ENCODE measurements around the gene KIF11.

Gene KIF11

DNA sequence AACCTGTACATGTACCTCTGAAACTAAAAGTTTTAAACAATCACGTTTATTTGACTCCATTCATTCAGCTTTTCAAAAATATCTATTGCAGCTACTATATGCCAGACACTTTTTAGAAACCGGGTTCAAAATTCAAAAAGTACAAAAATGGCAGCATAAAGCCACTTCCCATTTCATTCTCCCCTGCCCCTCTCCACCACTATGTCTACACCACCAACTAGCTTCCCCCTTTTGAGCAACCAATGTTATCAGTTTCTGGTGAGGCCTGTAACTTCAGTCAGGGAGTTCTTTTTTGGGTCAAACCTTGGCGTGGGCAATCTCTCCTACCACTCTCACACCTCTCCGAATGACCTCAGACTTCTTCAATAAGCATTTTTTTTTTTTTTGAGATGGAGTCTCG lies 85.3 kb downstream of the KIF11 start:
- TF ChIP-seq POLR2A (IDR thresholded peaks at IDR 0.05; ENCODE audit: low read length): no peak
- no peak for TF ChIP-seq GATA1 (IDR thresholded peaks at IDR 0.05; ENCODE audit: low read depth, low read length)
- no peak for DNase-seq

DNA sequence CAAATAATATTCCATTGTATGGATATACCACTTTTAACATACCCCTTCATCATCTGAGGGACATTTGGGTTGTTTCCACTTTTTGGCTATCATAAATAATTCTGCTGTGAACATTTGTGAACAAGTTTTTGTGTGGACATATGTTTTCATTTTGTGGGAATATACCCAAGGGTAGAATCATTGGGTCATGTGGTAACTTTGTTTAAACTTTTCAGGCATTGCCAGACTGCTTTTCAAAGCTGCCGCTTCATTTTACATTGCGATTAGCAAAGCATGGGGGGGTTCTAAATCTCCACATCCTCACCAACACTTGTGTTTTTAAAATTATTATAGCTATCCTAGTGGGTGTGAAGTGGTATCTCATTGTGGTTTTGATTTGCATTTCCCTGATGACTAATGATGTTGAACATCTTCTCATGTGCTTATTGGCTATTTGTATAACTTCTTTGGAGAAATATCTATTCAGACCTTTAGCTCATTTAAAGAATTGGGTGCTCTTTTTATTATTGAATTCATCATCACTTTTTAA lies 88.4 kb downstream of the KIF11 start:
- no peak for TF ChIP-seq POLR2A (IDR thresholded peaks at IDR 0.05; ENCODE audit: low read length)
- TF ChIP-seq GATA1 (IDR thresholded peaks at IDR 0.05; ENCODE audit: low read depth, low read length): no peak
- DNase-seq: no peak

- no peak for DNase-seq
- TF ChIP-seq GATA1 (IDR thresholded peaks at IDR 0.05; ENCODE audit: low read depth, low read length) (no peak), POLR2A (IDR thresholded peaks at IDR 0.05; ENCODE audit: low read length) (no peak)
These were observed 95.6 kb downstream of the KIF11 start for GRCh38 chr10:92688573-92688926.

GRCh38 chr10:92688927-92689662 lies 96.2 kb downstream of the KIF11 start:
- DNase-seq: peak; percentile 56 to 57
- TF ChIP-seq GATA1 (IDR thresholded peaks at IDR 0.05; ENCODE audit: low read depth, low read length): no peak
- TF ChIP-seq POLR2A (IDR thresholded peaks at IDR 0.05; ENCODE audit: low read length): no peak

DNA sequence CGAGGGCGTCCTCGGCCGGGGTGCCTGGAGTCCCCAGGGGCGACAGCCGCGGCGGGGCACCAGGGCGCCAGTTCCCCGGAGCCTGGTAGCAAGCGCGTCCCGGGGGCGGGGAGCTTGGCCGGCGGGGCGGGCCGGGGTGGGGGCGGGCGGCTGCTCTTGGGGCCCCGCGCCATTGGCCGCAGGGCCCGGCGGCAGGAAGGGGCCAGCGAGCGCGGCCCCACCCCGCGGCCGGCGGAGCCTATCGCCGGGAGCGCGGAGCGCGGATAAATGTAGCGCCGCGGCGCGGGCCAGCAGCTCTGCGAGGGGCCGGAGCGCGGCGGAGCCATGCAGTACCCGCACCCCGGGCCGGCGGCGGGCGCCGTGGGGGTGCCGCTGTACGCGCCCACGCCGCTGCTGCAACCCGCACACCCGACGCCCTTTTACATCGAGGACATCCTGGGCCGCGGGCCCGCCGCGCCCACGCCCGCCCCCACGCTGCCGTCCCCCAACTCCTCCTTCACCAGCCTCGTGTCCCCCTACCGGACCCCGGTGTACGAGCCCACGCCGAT lies 96.8 kb downstream of the KIF11 start, which contains the start of gene HHEX:
Gene HHEX (plus strand): TSS at position 293 of the 548 bp plus-strand sequence. CDS start 32 bp downstream, at position 325.
- DNase-seq: peak; percentile 79 to 83
- TF ChIP-seq GATA1 (IDR thresholded peaks at IDR 0.05; ENCODE audit: low read depth, low read length) (no peak), POLR2A (IDR thresholded peaks at IDR 0.05; ENCODE audit: low read length) (peak; percentile 59)

GRCh38 chr10:92690211-92690914 lies 97.4 kb downstream of the KIF11 start:
- DNase-seq: peak; percentile 52 to 58
- no peak for TF ChIP-seq GATA1 (IDR thresholded peaks at IDR 0.05; ENCODE audit: low read depth, low read length)
- peak; percentile 13 for TF ChIP-seq POLR2A (IDR thresholded peaks at IDR 0.05; ENCODE audit: low read length)

DNA sequence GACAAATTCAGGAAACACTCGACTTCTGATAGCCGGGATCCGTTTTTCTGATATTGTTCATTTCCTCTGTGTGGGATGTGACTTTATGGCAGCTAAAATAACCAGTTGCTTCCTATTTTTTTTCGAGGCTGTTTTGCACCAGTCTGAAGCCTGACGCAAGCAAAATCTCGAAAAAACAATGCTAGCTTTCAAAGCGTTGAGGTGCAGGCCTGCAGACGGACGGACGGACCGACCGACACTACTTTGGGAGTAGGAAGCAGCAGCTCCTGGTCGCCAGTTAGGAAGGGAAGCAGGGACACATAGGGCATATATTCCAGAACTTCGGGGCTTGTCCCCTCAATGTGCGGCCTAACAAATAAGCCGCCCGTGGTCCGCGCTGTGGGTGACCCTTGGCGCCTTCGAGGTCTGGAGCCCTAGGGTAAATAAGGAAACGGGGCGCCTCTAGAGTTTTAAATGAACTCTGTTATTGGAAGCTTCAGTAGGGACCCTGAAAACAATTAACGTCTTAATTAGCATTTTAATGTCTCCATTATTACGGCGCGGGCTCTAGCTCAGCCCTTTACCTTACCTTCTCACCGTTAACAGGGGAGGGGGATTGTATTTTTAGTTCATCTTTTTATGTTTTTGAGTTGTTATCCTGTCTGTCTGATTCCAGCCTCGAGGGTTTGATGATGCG lies 98.1 kb downstream of the KIF11 start:
- DNase-seq: peak in 1 of 2 experiments; percentile 51
- TF ChIP-seq POLR2A (IDR thresholded peaks at IDR 0.05; ENCODE audit: low read length) (no peak), GATA1 (IDR thresholded peaks at IDR 0.05; ENCODE audit: low read depth, low read length) (no peak)

GRCh38 chr10:92691591-92692079 lies 98.7 kb downstream of the KIF11 start:
- TF ChIP-seq POLR2A (IDR thresholded peaks at IDR 0.05; ENCODE audit: low read length): no peak
- no peak for TF ChIP-seq GATA1 (IDR thresholded peaks at IDR 0.05; ENCODE audit: low read depth, low read length)
- peak; percentile 34 to 43 for DNase-seq

DNA sequence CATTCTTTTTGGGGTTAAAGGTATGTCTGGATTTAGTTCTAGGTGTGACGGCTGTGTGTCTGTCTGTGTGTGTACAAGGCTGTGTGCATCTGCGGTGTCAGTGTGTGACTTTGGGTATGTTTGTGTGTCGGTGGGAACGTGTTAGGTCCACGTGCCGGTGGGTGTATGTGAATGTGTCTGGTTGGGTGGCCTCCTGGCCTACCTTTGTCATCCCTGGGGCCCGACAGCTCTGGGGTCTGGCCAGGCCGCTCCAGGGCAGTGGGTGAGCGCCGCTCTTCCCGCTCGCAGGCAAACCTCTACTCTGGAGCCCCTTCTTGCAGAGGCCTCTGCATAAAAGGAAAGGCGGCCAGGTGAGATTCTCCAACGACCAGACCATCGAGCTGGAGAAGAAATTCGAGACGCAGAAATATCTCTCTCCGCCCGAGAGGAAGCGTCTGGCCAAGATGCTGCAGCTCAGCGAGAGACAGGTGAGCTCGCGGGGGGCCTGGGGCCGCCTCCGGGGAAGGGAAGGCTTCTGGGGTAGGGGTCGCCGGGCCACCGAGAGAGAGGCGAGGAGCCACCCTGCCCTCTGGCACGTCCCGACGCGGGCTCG lies 99.2 kb downstream of the KIF11 start:
- peak in 1 of 2 experiments; percentile 43 for DNase-seq
- no peak for TF ChIP-seq POLR2A (IDR thresholded peaks at IDR 0.05; ENCODE audit: low read length)
- TF ChIP-seq GATA1 (IDR thresholded peaks at IDR 0.05; ENCODE audit: low read depth, low read length): no peak

DNA sequence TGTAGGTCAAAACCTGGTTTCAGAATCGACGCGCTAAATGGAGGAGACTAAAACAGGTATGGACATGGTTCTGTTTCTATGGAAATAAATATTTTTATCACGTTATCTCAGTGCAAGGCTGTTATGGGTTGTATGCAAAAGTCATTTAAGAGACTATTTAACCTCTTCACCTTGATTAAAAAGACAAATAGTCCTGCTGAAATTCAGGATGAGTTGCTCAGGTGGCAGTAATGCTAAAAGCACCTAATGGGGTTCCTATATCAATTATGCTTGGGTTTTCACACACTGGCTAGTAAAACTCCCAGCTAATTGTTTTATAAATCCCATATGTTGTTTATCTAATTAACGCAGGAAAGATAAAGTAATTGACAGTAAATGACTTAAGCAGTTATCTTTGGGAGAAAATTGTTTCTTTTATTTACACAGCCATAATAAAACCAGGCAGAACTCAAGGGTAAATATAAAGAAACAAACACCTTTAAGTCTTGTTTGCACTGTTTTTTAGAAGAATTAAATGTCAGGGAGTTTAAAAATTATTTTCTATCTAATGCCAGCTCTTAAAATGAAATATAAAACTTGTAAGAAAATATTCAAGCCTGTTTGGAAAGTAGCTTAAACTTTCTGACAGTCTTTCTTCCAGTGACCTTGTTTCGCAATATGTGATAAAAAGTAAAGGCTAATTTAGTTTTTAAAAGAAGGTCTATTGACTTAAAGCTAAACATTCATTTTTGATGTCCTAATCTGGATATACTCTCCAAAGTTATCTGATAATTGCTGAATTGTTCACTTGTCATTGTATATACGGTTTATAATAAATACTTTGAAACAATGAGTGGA lies 100.0 kb downstream of the KIF11 start:
- TF ChIP-seq POLR2A (IDR thresholded peaks at IDR 0.05; ENCODE audit: low read length) (no peak), GATA1 (IDR thresholded peaks at IDR 0.05; ENCODE audit: low read depth, low read length) (no peak)

DNA sequence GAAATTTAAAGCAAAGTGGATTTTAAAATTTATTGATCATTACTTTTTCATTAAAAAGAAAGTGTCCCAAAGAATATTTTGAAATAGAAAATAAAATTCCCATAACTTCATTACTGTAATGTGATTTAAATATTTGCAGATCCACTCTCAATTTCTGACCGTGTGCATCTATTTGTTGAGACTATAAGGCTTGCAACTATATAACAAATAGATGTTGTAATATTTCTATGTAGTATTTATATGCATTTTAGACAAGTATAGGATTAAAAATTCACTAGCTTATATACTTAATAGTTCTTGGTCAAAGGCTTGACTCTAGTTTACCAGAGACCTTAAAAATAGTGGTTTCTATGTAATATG lies 100.6 kb downstream of the KIF11 start:
- no peak for TF ChIP-seq POLR2A (IDR thresholded peaks at IDR 0.05; ENCODE audit: low read length)
- no peak for TF ChIP-seq GATA1 (IDR thresholded peaks at IDR 0.05; ENCODE audit: low read depth, low read length)
- DNase-seq: no peak

More for the DNA sequence above, 100.0 kb downstream of the KIF11 start:
- DNase-seq: no peak

Data from erythroblast (primary cell).